ENCODE data around the gene MYO15A.

MYO15A gene

GRCh38 chr17:18136357-18136756 is 27.8 kb downstream of the MYO15A start:
- DNase-seq (ENCODE audit: low read depth in 2 of 2), result no peak

GRCh38 chr17:18138065-18138749 is 29.7 kb downstream of the MYO15A start:
- no peak for DNase-seq (ENCODE audit: low read depth in 2 of 2)

GRCh38 chr17:18139092-18139491 is 30.5 kb downstream of the MYO15A start:
- no peak for DNase-seq (ENCODE audit: low read depth in 2 of 2)

DNA sequence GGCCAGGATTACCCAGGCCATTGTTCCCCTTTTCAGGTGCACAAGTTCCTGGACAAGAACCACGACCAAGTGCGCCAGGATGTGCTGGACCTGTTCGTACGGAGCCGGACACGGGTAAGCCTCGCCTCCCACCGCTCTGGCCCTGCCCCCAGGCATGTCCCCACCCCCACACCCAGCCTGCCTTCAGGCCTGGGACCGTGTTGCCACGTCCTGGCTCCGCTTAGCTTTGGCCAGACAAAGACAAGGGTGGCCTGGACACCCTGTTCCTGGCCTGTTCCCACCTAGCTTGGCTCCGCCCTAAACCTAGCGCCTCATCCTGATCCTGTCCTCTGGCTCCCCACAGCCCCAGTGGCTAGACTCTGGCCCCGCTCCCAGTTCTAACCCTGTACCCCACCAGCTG is 30.9 kb downstream of the MYO15A start:
- no peak for DNase-seq (ENCODE audit: low read depth in 2 of 2)

- DNase-seq (ENCODE audit: low read depth in 2 of 2), result no peak
These were observed 31.4 kb downstream of the MYO15A start for GRCh38 chr17:18139949-18140348.

DNA sequence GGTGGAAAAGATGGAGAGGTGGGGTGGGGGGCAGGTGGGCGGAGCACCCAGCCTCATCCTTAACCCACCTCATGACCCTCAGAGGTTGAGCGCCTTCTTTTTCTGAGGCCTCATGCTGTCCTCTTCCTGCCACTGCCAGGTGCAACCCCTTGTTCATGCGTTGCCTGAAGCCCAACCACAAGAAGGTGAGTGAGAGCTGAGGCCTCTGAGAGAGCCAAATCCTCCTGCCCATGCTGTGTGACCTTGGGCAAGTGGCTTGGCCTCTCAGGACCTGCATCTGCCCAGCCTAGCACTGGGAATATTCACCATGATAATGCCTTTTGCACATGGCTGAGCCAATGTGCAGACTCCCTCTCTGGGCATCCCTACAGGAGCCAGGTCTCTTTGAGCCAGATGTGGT is 32.1 kb downstream of the MYO15A start:
- DNase-seq (ENCODE audit: low read depth in 2 of 2), result no peak

- DNase-seq (ENCODE audit: low read depth in 2 of 2), result no peak
These were observed 32.8 kb downstream of the MYO15A start for GRCh38 chr17:18141210-18141803.

GRCh38 chr17:18142417-18142816 is 33.9 kb downstream of the MYO15A start:
- no peak for DNase-seq (ENCODE audit: low read depth in 2 of 2)

GRCh38 chr17:18143044-18143936 is 34.7 kb downstream of the MYO15A start:
- no peak for DNase-seq (ENCODE audit: low read depth in 2 of 2)

DNA sequence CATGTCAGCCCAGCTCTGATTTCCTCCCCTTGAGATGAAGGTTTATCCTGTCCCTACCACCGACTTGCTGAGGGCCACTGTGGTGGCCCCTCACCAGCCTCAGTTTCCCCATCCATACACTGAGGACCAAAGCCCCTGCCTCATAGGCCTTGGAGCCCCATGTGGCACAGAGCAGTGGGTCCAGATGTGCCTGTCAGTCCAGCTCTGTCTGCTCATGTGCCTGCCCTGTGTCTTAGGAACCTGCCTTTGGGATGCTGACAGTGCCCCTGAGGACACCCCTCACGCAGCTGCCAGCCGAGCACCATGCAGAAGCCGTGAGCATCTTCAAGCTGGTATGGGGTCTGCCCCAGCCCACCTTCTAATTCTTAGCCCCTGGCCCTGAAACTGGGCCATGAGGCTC is 35.7 kb downstream of the MYO15A start:
- no peak for DNase-seq (ENCODE audit: low read depth in 2 of 2)

DNA sequence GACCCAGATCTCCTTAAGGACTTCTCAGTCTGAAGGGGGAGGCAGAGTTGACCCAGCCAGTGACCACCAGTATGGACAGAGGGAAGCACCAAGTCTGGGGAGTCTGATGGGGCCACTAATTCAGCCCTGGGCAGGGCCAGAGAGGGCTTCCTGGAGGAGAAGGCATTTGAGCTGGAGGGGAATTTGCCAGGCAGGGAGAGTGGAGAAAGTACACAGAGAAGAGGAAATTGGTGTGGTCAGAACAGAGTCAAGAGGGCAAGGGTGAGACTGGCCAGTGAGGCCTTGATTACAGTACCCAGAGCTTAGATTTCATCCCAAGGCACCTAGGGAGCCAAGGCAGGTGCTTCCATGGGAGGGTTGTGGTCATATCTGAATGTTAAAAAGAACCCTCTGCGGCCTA is 36.3 kb downstream of the MYO15A start:
- no peak for DNase-seq (ENCODE audit: low read depth in 2 of 2)

GRCh38 chr17:18145811-18146210 is 37.3 kb downstream of the MYO15A start:
- no peak for DNase-seq (ENCODE audit: low read depth in 2 of 2)

DNA sequence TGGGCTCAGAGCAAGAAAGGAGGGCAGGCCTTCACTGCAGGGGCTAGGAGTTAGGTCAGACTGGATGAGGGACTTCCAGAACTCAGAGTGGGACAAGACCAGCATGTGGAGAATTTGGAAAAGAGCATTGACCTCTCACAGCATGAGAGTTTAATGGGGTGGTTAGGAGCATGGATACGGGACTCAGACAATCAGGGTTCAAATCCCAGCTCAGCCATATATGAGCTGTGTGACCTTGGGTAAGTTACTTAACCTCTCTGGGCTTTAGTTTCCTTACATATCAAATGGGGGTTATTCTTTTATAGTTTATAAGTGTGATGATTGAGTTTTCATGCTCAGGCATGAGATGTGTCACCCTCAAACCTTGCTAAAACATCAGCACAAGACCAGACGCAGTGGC is 37.7 kb downstream of the MYO15A start:
- DNase-seq (ENCODE audit: low read depth in 2 of 2), result no peak

- no peak for DNase-seq (ENCODE audit: low read depth in 2 of 2)
These were observed 38.4 kb downstream of the MYO15A start for GRCh38 chr17:18146980-18147379.

GRCh38 chr17:18148586-18148985 is 40.0 kb downstream of the MYO15A start:
- no peak for DNase-seq (ENCODE audit: low read depth in 2 of 2)

DNA sequence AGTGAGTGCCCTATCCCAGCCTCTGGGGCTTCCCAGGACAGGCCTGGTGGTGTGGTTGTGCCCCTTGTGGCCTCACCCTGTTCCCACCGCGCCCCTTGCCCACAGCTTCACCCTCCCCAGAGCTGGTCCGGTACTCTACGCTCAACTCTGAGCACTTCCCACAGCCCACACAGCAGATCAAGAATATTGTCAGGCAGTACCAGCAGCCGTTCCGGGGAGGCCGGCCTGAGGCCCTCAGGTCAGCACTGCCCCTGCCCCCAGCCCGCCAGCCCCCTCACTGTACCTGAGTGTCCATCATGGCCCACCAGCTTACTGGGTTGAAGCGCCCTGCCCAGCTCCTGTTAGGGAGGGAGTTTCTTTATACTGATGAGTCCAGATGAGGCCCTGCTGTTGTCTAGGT is 42.7 kb downstream of the MYO15A start:
- DNase-seq (ENCODE audit: low read depth in 2 of 2), result no peak

DNA sequence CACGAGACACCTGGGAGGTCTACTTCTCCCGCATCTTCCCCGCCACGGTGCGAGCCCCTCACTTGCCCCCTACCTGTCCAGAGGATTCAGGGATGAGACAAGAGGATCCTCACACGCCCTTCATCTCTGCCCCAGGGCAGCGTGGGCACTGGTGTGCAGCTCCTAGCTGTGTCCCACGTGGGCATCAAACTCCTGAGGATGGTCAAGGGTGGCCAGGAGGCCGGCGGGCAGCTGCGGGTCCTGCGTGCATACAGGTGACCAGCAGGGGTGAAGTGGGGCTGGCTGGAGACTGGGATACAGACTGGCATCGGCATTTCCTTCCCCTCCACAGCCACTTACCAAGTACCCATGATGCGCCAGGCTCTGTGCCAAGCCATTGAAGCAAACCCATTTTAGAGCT is 46.6 kb downstream of the MYO15A start:
- DNase-seq (ENCODE audit: low read depth in 2 of 2), result no peak

GRCh38 chr17:18156171-18156975 is 47.8 kb downstream of the MYO15A start:
- DNase-seq (ENCODE audit: low read depth in 2 of 2), result no peak

- no peak for DNase-seq (ENCODE audit: low read depth in 2 of 2)
These were observed 48.4 kb downstream of the MYO15A start for GRCh38 chr17:18156976-18157280.

DNA sequence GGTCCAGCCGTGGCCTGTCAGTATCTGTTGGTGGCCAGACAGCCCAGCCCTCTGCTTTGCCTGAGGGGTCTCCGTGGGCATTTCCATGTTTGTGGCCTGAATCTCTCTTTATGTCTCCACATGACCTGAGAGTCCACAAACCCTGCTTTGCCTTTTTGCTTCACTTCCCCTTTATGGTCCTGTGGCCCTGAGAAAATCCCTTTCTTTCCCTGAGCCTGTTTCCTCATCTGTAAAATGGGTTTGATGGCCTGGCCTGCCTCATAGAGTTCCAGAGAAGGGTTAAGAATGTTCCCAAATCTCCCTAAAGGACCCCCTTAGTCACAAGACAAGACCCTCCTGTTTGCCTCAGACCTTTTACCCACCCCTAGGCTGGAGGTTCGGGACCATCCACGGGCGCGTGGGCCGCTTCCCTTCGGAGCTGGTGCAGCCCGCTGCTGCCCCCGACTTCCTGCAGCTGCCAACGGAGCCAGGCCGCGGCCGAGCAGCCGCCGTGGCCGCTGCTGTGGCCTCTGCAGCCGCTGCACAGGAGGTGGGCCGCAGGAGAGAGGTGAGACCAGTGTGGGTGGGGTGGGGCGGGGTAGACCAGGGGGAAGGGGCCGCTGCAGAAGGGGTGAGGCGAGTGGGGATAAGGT is 48.9 kb downstream of the MYO15A start:
- DNase-seq (ENCODE audit: low read depth in 2 of 2), result no peak

DNA sequence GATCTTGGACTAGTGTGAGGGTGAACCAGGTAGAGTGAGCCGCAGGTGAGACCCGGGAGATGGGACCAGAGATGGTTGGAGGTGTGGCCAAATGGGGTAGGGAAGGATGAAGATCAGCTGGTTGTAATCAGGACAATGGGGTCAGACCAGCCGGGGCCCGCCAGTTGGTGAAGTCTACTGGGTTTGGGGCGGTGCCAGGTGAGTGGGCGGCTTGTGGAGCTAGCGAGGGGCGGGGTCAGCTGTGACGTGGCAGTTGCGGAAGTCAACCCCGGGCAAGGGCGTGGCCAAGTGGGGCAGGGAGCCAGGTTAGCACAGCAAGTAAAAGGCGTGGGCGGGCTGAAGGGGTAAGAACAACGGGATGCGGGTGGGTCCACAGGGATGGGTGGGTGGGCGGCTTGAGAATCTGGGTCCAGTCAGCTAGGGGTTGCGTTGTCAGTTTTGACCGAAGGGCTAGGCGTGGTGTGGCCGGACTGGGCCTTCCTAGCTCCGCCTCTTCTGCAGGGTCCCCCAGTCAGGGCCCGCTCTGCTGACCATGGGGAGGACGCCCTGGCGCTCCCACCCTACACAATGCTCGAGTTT is 49.6 kb downstream of the MYO15A start:
- DNase-seq (ENCODE audit: low read depth in 2 of 2), result peak; percentile 88 to 90
